Endodermal cell (in vitro differentiated cells): ENCODE data around the gene AIP. TPM values are rescaled to one million over a fixed set of nuclear protein-coding genes. Genes with fewer than 3 reads are reported as not detected.

Experiments used
- DNase-seq: peaks from one replicate; pipeline ENCODE4 v3.0.0-alpha.2; 2017
- H3K27ac ChIP-seq: 2 replicates; pipeline ENCODE4 v1.5.1; 2013; ENCODE audit warnings: mild to moderate bottlenecking, low read depth, low read length, moderate library complexity
- H3K27me3 ChIP-seq: 2 replicates; pipeline ENCODE4 v1.6.1; 2013; ENCODE audit warnings: mild to moderate bottlenecking, low read length, moderate library complexity; ENCODE audit not compliant: insufficient read depth, control insufficient read depth, poor library complexity, severe bottlenecking
- H3K36me3 ChIP-seq: 2 replicates; pipeline ENCODE4 v1.7.0; 2013; ENCODE audit warnings: mild to moderate bottlenecking, low read length, moderate library complexity; ENCODE audit not compliant: control insufficient read depth, insufficient read depth
- H3K4me1 ChIP-seq: one replicate; pipeline ENCODE4 v1.7.0; 2013; ENCODE audit warnings: low read length; ENCODE audit not compliant: control insufficient read depth, insufficient read depth
- H3K4me3 ChIP-seq: 2 replicates; pipeline ENCODE4 v1.5.1; 2013; ENCODE audit warnings: mild to moderate bottlenecking, low read length, moderate library complexity
- H3K9ac ChIP-seq: 2 replicates; pipeline ENCODE4 v1.6.1; 2013; ENCODE audit warnings: mild to moderate bottlenecking, low read length, moderate library complexity; ENCODE audit not compliant: poor library complexity, severe bottlenecking; ENCODE audit errors: extremely low read depth
- H3K9me3 ChIP-seq: 2 replicates; pipeline ENCODE4 v1.6.1; 2013; ENCODE audit warnings: mild to moderate bottlenecking, low read length, moderate library complexity; ENCODE audit not compliant: control insufficient read depth
- H3K27ac Mint-ChIP-seq: 2 replicates; pipeline ENCODE4 v1.8.0; 2020; ENCODE audit warnings: mixed read lengths
- H3K27me3 Mint-ChIP-seq: 2 replicates; pipeline ENCODE4 v1.8.0; 2021; ENCODE audit warnings: mild to moderate bottlenecking, mixed read lengths; ENCODE audit not compliant: insufficient read depth
- H3K36me3 Mint-ChIP-seq: 2 replicates; pipeline ENCODE4 v1.8.0; 2020; ENCODE audit warnings: low read depth, mixed read lengths
- H3K4me1 Mint-ChIP-seq: 2 replicates; pipeline ENCODE4 v1.8.0; 2020; ENCODE audit warnings: mixed read lengths
- H3K4me3 Mint-ChIP-seq: 2 replicates; pipeline ENCODE4 v1.8.0; 2020; ENCODE audit warnings: mild to moderate bottlenecking, moderate library complexity, mixed read lengths
- H3K9me3 Mint-ChIP-seq: 2 replicates; pipeline ENCODE4 v1.8.0; 2020; ENCODE audit warnings: mild to moderate bottlenecking, mixed read lengths
- CTCF ChIP-seq: fragments of 200-600 bp; sonication (generic); conservative IDR thresholded peaks from 2 replicates; pipeline ENCODE4 v1.5.0; 2021; ENCODE audit warnings: antibody characterized with exemption, mild to moderate bottlenecking
- WGBS, 2 experiments: methylation state at CpG; one replicate each; pipeline versions ENCODE4 v1.1.5 to v1.1.7; 2013; ENCODE audit warnings: missing lambda C conversion rate in 2 of 2, mixed read lengths in 1 of 2; ENCODE audit not compliant: insufficient coverage in 1 of 2, insufficient read length in 1 of 2; 5-methylcytosine and 5-hydroxymethylcytosine counted together
- total RNA-seq, 2 donors: library from RNA; stranded (reverse); fragmentation: NEBNext Ultra II Directional in 1 of 2; extraction: Animal tissue kit (Norgen Biotek cat#: 25700) in 1 of 2; gene quantifications; 2 replicates in 1 of 2; 3 replicates in 1 of 2; pipeline ENCODE4 v1.2.1, GENCODE V29; 2021

AIP gene
- total RNA-seq, 2 donors from 2014 or later = 27.6 to 33.8 TPM

- no peak overlapping the region for H3K4me3 Mint-ChIP-seq
- no peaks in the 10 kb centered on the region for H3K9me3 Mint-ChIP-seq
- H3K4me3 ChIP-seq = no peak overlapping the region
- peak; percentile 81 for DNase-seq
- no peaks in the 10 kb centered on the region for H3K4me1 ChIP-seq
- peak overlapping the region; percentile 77 for H3K27ac Mint-ChIP-seq
- no peak overlapping the region for H3K9ac ChIP-seq
- 66 to 70% methylated on average over 3 to 6 of the region's 6 CpGs for WGBS, 2 experiments
- no peaks in the 10 kb centered on the region for H3K27me3 Mint-ChIP-seq
- peaks cover 45% of the 10 kb centered on the region for H3K36me3 ChIP-seq
- peaks cover 39% of the 10 kb centered on the region for H3K36me3 Mint-ChIP-seq
- no peaks in the 10 kb centered on the region for H3K9me3 ChIP-seq
- H3K27me3 ChIP-seq = no peaks in the 10 kb centered on the region
- peaks cover 3% of the 10 kb centered on the region for H3K4me1 Mint-ChIP-seq
- no peak for TF ChIP-seq CTCF
- no peak overlapping the region for H3K27ac ChIP-seq
Measured at GRCh38 chr11:67436459-67437081, 46.3 kb upstream of the AIP start.

- DNase-seq = no peak
- H3K4me3 ChIP-seq = no peak within 1 kb of the TSS
- no peak for TF ChIP-seq CTCF
- peak within 1 kb of the TSS; percentile 77 for H3K27ac Mint-ChIP-seq
- H3K9me3 Mint-ChIP-seq = no peaks in the 10 kb centered on the region
- no peaks in the 10 kb centered on the region for H3K9me3 ChIP-seq
- H3K4me1 Mint-ChIP-seq = peaks cover 3% of the 10 kb centered on the region
- no peak within 1 kb of the TSS for H3K4me3 Mint-ChIP-seq
- 88 to 97% methylated on average over 6 to 19 of the region's 26 CpGs for WGBS, 2 experiments
- H3K4me1 ChIP-seq = no peaks in the 10 kb centered on the region
- H3K9ac ChIP-seq = no peak within 1 kb of the TSS
- no peaks in the 10 kb centered on the region for H3K27me3 ChIP-seq
- peaks cover 43% of the 10 kb centered on the region for H3K36me3 ChIP-seq
- H3K36me3 Mint-ChIP-seq = peaks cover 39% of the 10 kb centered on the region
- no peaks in the 10 kb centered on the region for H3K27me3 Mint-ChIP-seq
- H3K27ac ChIP-seq = no peak within 1 kb of the TSS
Measured at GRCh38 chr11:67437082-67437808, 45.6 kb upstream of the AIP start, which contains the start of gene PTPRCAP. TSS of gene PTPRCAP (minus strand) at chr11:67437682. CDS start at chr11:67437619, 63 bp downstream.

- peaks cover 33% of the 10 kb centered on the region for H3K36me3 Mint-ChIP-seq
- no peak overlapping the region for H3K27ac Mint-ChIP-seq
- Histone ChIP-seq H3K27ac (no peak overlapping the region), H3K9ac (no peak overlapping the region), H3K9me3 (no peaks in the 10 kb centered on the region), H3K27me3 (no peaks in the 10 kb centered on the region), H3K36me3 (peaks cover 37% of the 10 kb centered on the region), H3K4me1 (no peaks in the 10 kb centered on the region), H3K4me3 (no peak overlapping the region)
- DNase-seq = no peak
- peaks cover 3% of the 10 kb centered on the region for H3K4me1 Mint-ChIP-seq
- no peak for TF ChIP-seq CTCF
- no peaks in the 10 kb centered on the region for H3K27me3 Mint-ChIP-seq
- no peak overlapping the region for H3K4me3 Mint-ChIP-seq
- 84 to 85% methylated on average over 2 to 3 of the region's 3 CpGs for WGBS, 2 experiments
- H3K9me3 Mint-ChIP-seq = no peaks in the 10 kb centered on the region
Measured at GRCh38 chr11:67437809-67438157, 45.0 kb upstream of the AIP start.
